Trophoblast cell (in vitro differentiated cells and primary cell): ENCODE measurements around the gene MLLT10.
"Not testable (repeated sequence)": the region's sequence is repeated elsewhere in the genome, so short reads cannot be mapped to it uniquely, and the experiment has no call there.

ENCODE experiments used
- DNase-seq, 2 donors: peaks; one replicate each; pipeline ENCODE4 v3.0.0-alpha.2; 2016
- H2AFZ ChIP-seq: 2 replicates; pipeline ENCODE4 v1.6.1; 2013; ENCODE audit warnings: low read length, moderate library complexity, mild to moderate bottlenecking; ENCODE audit not compliant: insufficient read depth, poor library complexity
- H2AK5ac ChIP-seq: 2 replicates; pipeline ENCODE4 v1.6.1; 2013; ENCODE audit warnings: mild to moderate bottlenecking, low read length
- H2BK120ac ChIP-seq: 2 replicates; pipeline ENCODE4 v1.6.1; 2013; ENCODE audit warnings: low read length, mild to moderate bottlenecking, moderate library complexity; ENCODE audit not compliant: insufficient read depth, poor library complexity
- H2BK12ac ChIP-seq: 2 replicates; pipeline ENCODE4 v1.6.1; 2013; ENCODE audit warnings: mild to moderate bottlenecking, low read length, moderate library complexity
- H2BK5ac ChIP-seq: 2 replicates; pipeline ENCODE4 v1.6.1; 2013; ENCODE audit warnings: low read length, low read depth, moderate library complexity, mild to moderate bottlenecking; ENCODE audit not compliant: poor library complexity
- H3K14ac ChIP-seq: 2 replicates; pipeline ENCODE4 v1.6.1; 2013; ENCODE audit warnings: mild to moderate bottlenecking, low read length
- H3K18ac ChIP-seq: 2 replicates; pipeline ENCODE4 v1.6.1; 2013; ENCODE audit warnings: mild to moderate bottlenecking, low read length
- H3K23ac ChIP-seq: 2 replicates; pipeline ENCODE4 v1.6.1; 2013; ENCODE audit warnings: low read length
- H3K27ac ChIP-seq: 2 replicates; pipeline ENCODE4 v1.5.1; 2013; ENCODE audit warnings: low read depth, mild to moderate bottlenecking, inconsistent platforms, low read length, moderate library complexity
- H3K27me3 ChIP-seq: 2 replicates; pipeline ENCODE4 v1.6.1; 2013; ENCODE audit warnings: inconsistent platforms, mild to moderate bottlenecking, low read length, moderate library complexity; ENCODE audit not compliant: insufficient read depth
- H3K36me3 ChIP-seq, 2 experiments: 1 replicate in 1 of 2; 2 replicates in 1 of 2; pipeline ENCODE4 v1.6.1; 2013; ENCODE audit warnings: low read length in 2 of 2, mild to moderate bottlenecking in 2 of 2, moderate library complexity in 1 of 2; ENCODE audit not compliant: insufficient read depth in 2 of 2, control insufficient read depth in 1 of 2
- H3K4ac ChIP-seq: 2 replicates; pipeline ENCODE4 v1.6.1; 2013; ENCODE audit warnings: low read depth, mild to moderate bottlenecking, low read length, moderate library complexity
- H3K4me1 ChIP-seq, 2 experiments: 1 replicate in 1 of 2; 2 replicates in 1 of 2; pipeline ENCODE4 v1.6.1; 2013; ENCODE audit warnings: low read length in 2 of 2, mild to moderate bottlenecking in 2 of 2, moderate library complexity in 1 of 2; ENCODE audit not compliant: insufficient read depth in 2 of 2, control insufficient read depth in 1 of 2
- H3K4me2 ChIP-seq: 2 replicates; pipeline ENCODE4 v1.6.1; 2013; ENCODE audit warnings: inconsistent platforms, mild to moderate bottlenecking, low read length, moderate library complexity
- H3K4me3 ChIP-seq: 2 replicates; pipeline ENCODE4 v1.5.1; 2013; ENCODE audit warnings: mild to moderate bottlenecking, low read depth, low read length, inconsistent platforms
- H3K79me1 ChIP-seq: one replicate; pipeline ENCODE4 v1.6.1; 2013; ENCODE audit warnings: low read length
- H3K79me2 ChIP-seq: 2 replicates; pipeline ENCODE4 v1.6.1; 2013; ENCODE audit warnings: low read length, mild to moderate bottlenecking; ENCODE audit not compliant: control insufficient read depth, insufficient read depth, poor library complexity
- H3K9ac ChIP-seq: 2 replicates; pipeline ENCODE4 v1.6.1; 2013; ENCODE audit warnings: mild to moderate bottlenecking, low read length
- H3K9me3 ChIP-seq: 2 replicates; pipeline ENCODE4 v1.6.1; 2013; ENCODE audit warnings: low read depth, mild to moderate bottlenecking, control low read depth, inconsistent platforms, low read length; ENCODE audit not compliant: insufficient read depth
- H4K12ac ChIP-seq: 2 replicates; pipeline ENCODE4 v1.6.1; 2013; ENCODE audit warnings: low read depth, mild to moderate bottlenecking, low read length, moderate library complexity
- H4K8ac ChIP-seq: 2 replicates; pipeline ENCODE4 v1.6.1; 2013; ENCODE audit warnings: low read depth, mild to moderate bottlenecking, low read length, moderate library complexity
- H4K91ac ChIP-seq: one replicate; pipeline ENCODE4 v1.6.1; 2013; ENCODE audit warnings: low read depth, mild to moderate bottlenecking, low read length, moderate library complexity
- WGBS: extraction: QIAGEN DNeasy Blood & Tissue Kit; methylation state at CpG from one replicate; pipeline ENCODE4 v1.1.7; 2013; ENCODE audit warnings: missing lambda C conversion rate; ENCODE audit not compliant: insufficient read length, insufficient coverage; ENCODE audit errors: extremely low coverage; 5-methylcytosine and 5-hydroxymethylcytosine counted together

MLLT10 gene

DNA sequence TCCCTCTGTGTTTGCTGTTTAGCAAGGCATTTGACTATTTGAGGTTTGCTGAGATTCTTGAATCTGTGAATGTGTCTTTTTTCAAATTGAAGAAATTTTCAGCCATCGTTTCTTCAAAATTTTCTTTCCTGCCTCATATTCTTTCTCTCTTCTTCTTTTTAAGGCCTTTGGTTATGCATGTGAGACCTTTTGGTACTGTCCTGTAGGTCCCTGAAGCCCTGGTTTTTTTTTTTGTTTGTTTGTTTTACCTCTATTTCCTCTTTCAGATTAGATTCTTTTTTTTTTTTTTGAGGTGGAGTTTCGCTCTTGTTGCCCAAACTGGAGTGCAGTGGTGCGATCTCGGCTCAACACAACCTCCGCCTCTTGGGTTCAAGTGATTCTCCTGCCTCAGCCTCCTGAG lies 45.3 kb downstream of the MLLT10 start:
- Histone ChIP-seq H2BK5ac (no peak overlapping the region), H3K36me3 (peaks cover 3 to 9% of the 10 kb centered on the region in 2 experiments), H3K9me3 (no peaks in the 10 kb centered on the region), H3K23ac (no peak overlapping the region), H3K18ac (no peak overlapping the region), H2AFZ (no peak overlapping the region), H3K4me1 (no peaks in the 10 kb centered on the region), H3K79me1 (no peaks in the 10 kb centered on the region), H2AK5ac (no peak overlapping the region), H4K12ac (no peak overlapping the region), H3K4me2 (no peak overlapping the region), H4K8ac (no peak overlapping the region), H4K91ac (no peak overlapping the region), H3K9ac (no peak overlapping the region), H3K27ac (no peak overlapping the region), H3K27me3 (no peaks in the 10 kb centered on the region), H3K14ac (no peak overlapping the region), H2BK120ac (no peak overlapping the region), H3K79me2 (peaks cover 2% of the 10 kb centered on the region), H3K4me3 (no peak overlapping the region), H3K4ac (no peak overlapping the region), H2BK12ac (no peak overlapping the region)
- no CpG with 5 or more reads among the region's 5 CpGs for WGBS
- DNase-seq: no peak

DNA sequence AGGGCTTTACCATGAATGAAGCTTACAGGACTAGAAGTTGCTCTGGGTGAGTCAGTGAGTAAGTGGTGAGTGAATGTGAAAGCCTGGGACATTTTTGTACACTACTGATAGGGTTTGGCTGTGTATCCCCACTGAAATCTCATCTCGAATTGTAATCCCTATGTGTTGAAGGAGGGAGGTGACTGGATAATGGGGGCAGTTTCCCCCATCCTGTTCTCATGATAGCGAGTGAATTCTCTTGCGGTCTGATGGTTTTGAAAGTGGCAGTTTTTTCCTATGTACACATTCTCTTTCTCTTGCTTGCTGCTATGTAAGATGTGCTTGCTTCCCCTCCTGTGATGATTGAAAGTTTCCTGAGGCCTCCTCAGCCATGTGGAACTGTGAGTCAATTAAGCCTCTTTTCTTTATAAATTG lies 47.4 kb downstream of the MLLT10 start:
- H3K9ac ChIP-seq, H2BK5ac ChIP-seq, H3K4me1 ChIP-seq, H3K4ac ChIP-seq, H4K12ac ChIP-seq, H3K18ac ChIP-seq, H3K4me2 ChIP-seq, H3K79me1 ChIP-seq, H3K79me2 ChIP-seq, H3K14ac ChIP-seq, H4K8ac ChIP-seq, H2AK5ac ChIP-seq, H3K9me3 ChIP-seq, H3K4me3 ChIP-seq, H4K91ac ChIP-seq, H3K23ac ChIP-seq, H3K27ac ChIP-seq, H2BK12ac ChIP-seq, H3K27me3 ChIP-seq, H2AFZ ChIP-seq, H2BK120ac ChIP-seq: not testable (repeated sequence)
- WGBS: no CpG with 5 or more reads among the region's 3 CpGs
- peaks cover 2 to 13% of the 10 kb centered on the region in 2 experiments for H3K36me3 ChIP-seq
- DNase-seq: peak in 1 of 2 donors; percentile 29

DNA sequence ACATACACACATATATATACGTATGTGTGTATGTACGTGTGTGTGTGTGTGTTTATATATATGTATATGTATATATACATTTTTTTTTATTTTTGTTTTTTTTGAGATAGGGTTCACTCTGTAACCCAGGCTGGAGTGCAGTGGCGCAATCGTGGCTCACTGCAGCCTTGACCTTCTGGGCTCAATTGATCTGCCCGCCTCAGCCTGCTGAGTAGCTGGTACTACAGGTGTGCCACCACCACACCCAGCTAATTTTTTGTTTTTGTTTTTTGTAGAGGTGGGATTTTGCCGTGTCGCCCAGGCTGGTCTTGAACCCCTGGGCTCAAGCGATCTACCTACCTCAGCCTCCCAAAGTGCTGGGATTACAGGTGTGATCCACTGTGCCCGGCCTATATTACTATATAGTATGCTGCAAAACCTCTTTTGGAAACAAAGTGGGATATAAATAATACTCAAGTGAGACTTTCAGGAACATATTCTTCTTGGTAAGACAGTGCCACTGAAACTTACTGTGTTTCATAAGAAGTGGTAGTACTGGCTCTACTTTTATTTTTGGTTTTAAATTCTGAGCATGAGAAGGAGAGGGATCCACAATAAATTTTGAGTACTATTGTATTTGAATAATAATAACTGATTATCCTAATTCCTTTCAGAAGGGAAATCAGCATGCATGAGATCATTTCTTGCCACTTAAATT lies 51.0 kb downstream of the MLLT10 start:
- Histone ChIP-seq H4K12ac (no peak overlapping the region), H3K79me2 (peaks cover 3% of the 10 kb centered on the region), H3K23ac (no peak overlapping the region)

DNA sequence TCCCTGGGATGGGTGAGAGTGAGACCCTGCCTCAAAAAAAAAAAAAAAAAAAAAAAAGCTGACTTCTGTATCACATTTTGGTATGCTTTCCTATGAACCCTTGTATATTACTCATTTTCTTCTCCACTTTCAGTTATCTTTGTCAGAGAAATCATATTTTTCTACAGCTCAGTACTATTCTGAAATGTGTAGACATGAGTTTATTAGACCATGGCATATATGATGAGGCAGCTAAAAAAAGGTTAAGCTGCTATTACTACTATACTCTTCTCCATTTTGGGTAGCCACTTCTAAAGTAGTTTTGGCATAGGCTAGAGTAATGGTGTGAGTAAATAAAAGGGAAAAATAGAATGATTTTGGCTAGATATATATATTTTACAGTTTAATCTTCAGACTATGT lies 53.4 kb downstream of the MLLT10 start:
- peaks cover 12 to 18% of the 10 kb centered on the region in 2 experiments for H3K36me3 ChIP-seq
- H3K4me2 ChIP-seq: no peak overlapping the region
- no peak overlapping the region for H2BK12ac ChIP-seq
- no peaks in the 10 kb centered on the region for H3K9me3 ChIP-seq
- no peak overlapping the region for H3K14ac ChIP-seq
- H3K9ac ChIP-seq: no peak overlapping the region
- no peak overlapping the region for H4K91ac ChIP-seq
- H3K23ac ChIP-seq: no peak overlapping the region
- H2BK120ac ChIP-seq: no peak overlapping the region
- H3K4me1 ChIP-seq: peaks cover 0 to 3% of the 10 kb centered on the region in 2 experiments
- peaks cover 6% of the 10 kb centered on the region for H3K79me2 ChIP-seq
- no peak overlapping the region for H3K4ac ChIP-seq
- no peak overlapping the region for H4K8ac ChIP-seq
- no peak overlapping the region for H2BK5ac ChIP-seq
- no peak overlapping the region for H2AFZ ChIP-seq
- H3K4me3 ChIP-seq: no peak overlapping the region
- no peak overlapping the region for H4K12ac ChIP-seq
- H3K27ac ChIP-seq: no peak overlapping the region
- H3K79me1 ChIP-seq: no peaks in the 10 kb centered on the region
- no peaks in the 10 kb centered on the region for H3K27me3 ChIP-seq
- no peak for DNase-seq
- H3K18ac ChIP-seq: no peak overlapping the region
- H2AK5ac ChIP-seq: no peak overlapping the region

More for the DNA sequence above, 51.0 kb downstream of the MLLT10 start:
- WGBS: no CpG with 5 or more reads among the region's 9 CpGs
- no peak overlapping the region for H3K27ac ChIP-seq
- no peak for DNase-seq
- no peak overlapping the region for H3K14ac ChIP-seq
- H3K36me3 ChIP-seq: peaks cover 9 to 11% of the 10 kb centered on the region in 2 experiments
- no peak overlapping the region for H4K8ac ChIP-seq
- H2AFZ ChIP-seq: no peak overlapping the region
- H3K27me3 ChIP-seq: no peaks in the 10 kb centered on the region
- H2BK5ac ChIP-seq: no peak overlapping the region
- no peak overlapping the region for H3K4me2 ChIP-seq
- H3K4me1 ChIP-seq: peaks cover 0 to 3% of the 10 kb centered on the region in 2 experiments
- H4K91ac ChIP-seq: no peak overlapping the region
- H3K4ac ChIP-seq: peak overlapping the region; percentile 27
- H2AK5ac ChIP-seq: no peak overlapping the region
- no peaks in the 10 kb centered on the region for H3K9me3 ChIP-seq
- H2BK120ac ChIP-seq: no peak overlapping the region
- H3K9ac ChIP-seq: no peak overlapping the region
- H3K79me1 ChIP-seq: no peaks in the 10 kb centered on the region
- no peak overlapping the region for H3K18ac ChIP-seq
- H3K4me3 ChIP-seq: no peak overlapping the region
- no peak overlapping the region for H2BK12ac ChIP-seq
